ENCODE results near the gene SNX27.

SNX27 gene

DNA sequence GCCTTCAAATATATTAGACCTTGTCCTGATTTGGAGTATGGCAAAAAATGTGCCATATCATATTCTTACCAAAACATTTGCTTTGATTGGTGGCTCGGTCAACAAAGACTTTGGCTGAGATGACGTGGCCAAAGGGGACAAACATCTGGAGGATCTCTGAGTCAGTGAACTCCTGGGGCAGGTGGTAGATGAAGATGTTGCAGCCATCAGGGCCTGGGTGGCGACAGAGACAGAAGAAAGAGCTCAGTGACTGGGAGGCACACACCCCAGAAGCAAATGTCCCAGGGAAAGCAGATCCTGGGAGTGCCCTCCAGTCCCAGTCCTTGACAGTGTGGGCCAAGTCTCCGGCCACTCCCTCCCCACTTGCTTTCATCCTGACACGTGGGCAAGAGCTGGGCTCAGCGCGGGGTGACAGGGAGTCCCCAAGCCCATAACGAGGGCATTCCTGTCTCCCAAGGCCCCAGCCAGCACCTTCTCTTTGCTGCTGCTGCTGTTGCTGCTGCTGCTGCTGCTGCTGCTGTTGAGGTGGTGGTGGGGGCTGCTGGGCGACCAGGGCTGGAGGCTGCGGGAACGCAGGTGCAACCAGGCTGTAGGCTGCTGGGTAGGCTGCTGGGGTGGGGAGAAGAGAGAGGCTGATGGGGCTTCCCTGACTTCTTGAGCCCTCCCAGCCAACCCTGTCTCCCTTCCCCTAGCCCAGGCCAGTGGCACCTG lies 94.1 kb downstream of the SNX27 start:
- DNase-seq (ENCODE audit: low read depth): no peak

DNA sequence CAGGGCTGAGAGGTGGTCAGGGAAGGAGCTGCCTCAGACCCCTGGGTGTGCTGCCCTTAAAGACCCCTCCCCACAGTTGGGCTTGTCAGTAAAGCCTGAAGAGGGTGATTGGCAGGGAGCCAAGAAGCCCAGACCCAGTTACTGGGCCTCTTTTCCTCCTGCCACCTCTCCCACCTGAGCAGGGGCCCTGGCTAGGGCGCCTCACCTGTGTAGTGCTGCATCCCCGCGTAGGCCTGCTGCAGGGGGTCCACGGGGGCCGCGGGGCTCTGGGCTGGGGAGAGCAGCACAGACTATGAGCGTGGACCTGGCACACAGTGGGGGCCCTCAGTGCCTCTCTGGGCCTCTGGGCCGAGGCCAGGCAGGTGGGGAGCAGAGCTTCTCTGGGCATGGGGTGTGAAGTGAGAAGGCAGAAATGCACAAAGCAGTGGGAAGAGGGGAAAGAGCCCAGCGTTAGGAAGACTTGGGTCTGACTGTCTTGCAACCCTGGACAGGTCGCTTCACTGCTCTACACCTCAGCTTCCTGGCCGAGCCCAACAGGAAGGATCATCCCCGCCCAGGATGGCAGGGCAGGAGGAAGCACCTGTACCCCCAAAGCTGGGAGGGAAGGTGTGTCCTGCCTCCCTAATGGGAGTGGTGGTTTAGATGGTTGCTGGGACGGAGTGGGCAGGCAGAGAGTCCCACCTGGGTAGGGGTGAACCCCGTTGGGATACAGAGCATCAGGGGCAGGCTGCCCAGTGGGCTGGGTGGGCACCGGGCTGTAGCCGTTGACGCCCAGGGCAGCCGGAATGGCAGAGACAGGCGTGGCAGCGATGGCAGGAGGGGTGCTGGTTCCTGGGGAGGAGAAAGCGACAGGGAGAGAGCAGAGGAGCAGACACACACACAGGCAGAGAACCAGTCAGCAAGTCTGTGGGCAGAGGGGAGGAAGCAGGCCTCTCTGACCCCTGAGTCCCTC lies 94.9 kb downstream of the SNX27 start:
- no peak for DNase-seq (ENCODE audit: low read depth)

DNA sequence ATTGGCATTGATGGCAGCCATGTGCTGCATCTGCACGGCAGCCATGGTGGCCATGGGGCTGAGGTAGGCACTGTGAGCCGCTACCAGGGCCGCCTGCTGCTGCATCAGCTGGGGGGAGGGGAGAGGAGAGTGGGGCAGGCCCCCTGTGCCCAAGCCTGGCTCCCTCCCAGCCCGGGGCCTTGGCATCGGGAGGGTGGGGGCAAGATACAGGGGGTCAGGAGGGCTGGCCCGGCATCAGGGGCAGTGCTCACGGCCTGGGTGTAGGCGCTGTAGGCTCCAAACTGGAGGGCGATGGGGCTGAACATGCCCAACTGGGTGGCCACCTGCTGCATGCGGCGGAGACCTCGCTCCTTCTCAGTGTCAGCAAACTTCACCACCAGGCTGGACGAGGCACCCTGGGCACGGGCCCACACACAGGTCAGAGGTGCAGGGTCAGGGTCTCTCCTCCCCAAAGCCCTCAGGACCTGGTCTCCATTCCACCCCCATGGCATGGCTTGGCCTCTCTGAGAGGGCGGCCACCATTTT lies 95.8 kb downstream of the SNX27 start:
- no peak for DNase-seq (ENCODE audit: low read depth)

DNA sequence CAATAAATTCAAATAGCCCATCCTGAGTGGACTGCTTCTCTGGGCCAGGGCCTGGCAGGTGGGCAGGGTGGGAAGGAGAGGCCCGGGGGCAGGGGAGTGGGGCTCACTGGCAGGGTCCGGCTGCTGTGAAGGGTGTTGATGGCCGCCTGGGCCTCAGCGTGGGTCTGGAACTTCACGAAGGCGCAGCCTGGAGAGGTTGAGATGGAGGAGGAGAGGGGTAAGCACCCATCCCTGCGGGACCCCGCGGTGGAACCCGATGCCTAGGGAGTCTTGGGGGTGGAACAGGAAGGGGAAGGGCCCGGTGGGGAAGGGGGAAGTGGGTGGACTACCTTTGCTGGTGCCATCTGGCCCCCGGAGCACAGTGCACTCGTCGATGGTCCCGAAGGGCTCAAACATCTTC lies 97.0 kb downstream of the SNX27 start:
- DNase-seq (ENCODE audit: low read depth): no peak

DNA sequence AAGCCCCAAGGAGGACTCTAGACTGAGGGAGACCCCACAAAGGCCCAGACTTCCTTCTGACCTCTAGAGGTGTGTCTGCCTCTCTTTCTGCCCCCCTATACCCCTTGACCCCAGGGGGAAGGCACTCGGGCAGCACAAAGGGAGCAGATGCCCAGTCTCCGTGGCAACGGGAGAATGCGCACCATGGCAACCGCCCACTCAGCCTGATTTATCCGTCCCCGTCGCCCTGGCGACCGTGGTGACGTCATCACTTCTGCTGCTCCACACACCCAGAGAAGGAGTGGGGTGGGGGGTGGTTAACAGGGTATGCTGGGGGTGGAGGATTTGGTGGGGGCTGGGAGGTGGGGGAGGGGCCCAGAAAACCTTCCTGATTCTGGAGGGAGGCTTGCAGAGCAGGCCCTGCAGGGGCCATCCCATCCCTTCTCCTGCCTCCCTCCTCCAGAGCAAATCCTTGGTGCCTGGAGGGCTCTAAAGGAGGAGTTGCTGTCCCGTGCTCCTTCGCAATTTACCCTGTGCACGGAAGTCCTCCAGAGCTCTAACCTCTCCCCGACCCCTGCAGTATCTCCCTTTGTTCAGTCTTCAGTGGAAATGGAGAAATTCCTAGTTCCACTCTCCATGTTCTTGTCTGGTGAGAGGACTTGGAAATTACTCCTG lies 98.5 kb downstream of the SNX27 start:
- no peak for DNase-seq (ENCODE audit: low read depth)

DNA sequence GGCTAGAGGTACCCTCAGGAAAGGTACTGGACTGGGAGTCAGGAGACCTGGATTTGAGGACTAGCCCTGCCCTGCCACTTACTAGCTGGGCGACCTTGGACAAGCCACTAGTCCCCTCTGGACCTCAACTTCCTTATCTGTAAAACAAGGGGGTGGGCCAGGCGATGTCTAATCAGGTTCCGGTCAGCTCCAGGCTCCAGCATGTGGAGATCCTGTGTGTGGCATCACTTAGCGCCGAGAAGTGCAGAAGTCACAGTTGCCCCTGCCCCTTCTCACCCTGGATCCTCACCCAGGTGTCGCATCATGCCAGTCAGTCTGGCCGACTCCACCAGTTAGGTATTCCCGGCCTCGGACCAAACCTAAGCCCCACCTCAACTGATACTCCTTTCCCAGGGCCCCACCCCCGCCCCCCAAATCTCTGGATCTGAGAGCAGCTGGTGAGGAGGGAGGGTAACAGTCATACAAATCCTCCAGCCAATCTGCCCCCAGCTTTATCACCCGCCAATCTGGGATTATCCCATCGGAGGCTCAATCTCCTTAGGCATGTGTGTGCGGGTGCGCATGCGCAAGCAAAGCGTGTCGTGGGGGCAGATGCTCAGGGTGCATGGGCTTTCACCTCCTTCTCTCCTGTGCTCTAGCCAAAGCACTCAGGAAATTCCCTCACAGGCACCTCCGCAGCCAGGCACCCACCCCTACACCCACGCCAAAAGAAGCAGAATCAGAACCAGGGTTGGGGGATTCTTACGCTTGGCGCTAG lies 99.4 kb downstream of the SNX27 start:
- DNase-seq (ENCODE audit: low read depth): no peak

- no peak for DNase-seq (ENCODE audit: low read depth)
Measured at GRCh38 chr1:151711951-151712350, 100.1 kb downstream of the SNX27 start.

DNA sequence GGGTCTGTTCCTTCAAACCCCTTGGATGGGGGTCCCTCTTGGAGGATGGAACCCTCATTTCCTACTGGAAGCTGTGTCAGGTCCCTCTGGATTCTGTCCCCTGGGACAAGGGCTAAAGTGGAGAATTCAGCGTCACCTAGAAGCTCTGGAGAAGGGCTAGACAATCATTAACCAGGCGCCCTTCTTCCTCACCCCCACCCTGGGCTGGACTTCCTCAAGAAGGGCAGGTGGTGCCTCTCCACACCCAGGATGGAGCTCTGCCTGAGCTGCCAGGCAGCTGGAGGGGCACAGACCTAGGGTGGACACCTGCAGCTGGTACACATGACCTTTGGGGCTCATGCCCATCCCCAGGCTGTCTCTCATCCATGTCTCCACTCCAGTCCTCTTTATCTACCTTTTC lies 101.2 kb downstream of the SNX27 start:
- no peak for DNase-seq (ENCODE audit: low read depth)

- no peak for DNase-seq (ENCODE audit: low read depth)
Measured at GRCh38 chr1:151713874-151714273, 102.0 kb downstream of the SNX27 start.

GRCh38 chr1:151714820-151715725 lies 103.2 kb downstream of the SNX27 start:
- no peak for DNase-seq (ENCODE audit: low read depth)

- no peak for DNase-seq (ENCODE audit: low read depth)
Measured at GRCh38 chr1:151715726-151716404, 104.0 kb downstream of the SNX27 start.

DNA sequence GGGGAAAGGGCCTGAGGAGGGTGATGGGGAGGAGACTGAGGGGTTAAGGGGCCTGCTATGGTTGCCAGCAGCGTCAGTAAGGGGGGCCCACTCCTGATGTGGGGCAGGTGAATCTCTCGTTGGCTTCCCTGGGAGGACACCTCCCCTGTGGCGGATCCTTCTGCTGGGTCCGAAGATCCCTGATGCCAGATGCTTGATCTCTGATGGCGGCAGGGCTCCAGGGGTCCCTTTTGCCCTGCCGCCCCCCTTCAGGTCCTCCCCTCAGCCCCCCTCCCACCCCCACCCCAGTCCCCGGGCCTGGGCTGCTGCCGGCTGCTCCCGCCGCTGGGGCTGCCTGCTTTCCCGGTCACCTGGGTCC lies 104.5 kb downstream of the SNX27 start:
- no peak for DNase-seq (ENCODE audit: low read depth)

GRCh38 chr1:151716771-151717631 lies 105.2 kb downstream of the SNX27 start, which contains the start of gene CELF3:
Gene CELF3 (minus strand): TSS chr1:151716803. CDS start chr1:151716020, 783 bp downstream.
- DNase-seq (ENCODE audit: low read depth): no peak

DNA sequence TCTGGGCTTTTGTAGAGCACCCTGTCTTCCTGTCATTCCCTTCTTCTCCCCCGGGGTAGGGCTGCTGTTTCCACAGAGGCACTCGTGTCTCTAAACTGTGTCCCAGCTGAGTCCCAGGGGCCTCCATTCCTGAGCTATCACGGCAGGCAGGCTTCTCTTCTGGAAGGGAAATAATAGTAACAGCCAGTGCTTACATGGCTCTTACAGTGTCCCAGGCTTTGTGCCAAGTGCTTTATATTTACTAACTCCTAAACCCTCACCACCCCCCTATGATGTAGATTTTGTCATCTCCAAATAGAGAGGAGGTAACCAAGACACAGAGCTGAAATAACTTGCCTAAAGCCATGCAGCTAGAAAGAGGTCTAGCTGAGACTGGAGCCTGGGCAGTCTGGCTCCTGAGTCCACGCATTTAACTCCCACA lies 106.2 kb downstream of the SNX27 start:
- DNase-seq (ENCODE audit: low read depth): no peak

DNA sequence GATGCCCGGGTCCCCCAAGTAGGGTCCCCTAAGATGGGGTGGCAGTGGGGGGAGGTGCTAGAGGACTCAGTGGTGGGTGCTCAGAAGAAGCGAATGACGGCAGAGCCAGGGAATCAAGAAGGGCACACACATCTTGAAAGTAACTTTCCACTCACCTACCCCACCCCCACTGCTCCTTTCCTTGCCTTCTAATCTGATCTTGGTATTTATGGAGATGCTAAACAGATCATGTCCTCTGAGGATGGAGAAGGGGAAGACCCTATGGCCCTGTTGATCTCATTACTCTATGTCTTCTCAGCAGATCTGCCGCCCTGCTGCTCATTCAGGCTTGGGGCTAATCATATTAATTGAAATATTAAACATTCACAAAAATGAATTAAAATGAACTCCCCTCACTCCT lies 106.8 kb downstream of the SNX27 start:
- no peak for DNase-seq (ENCODE audit: low read depth)

- DNase-seq (ENCODE audit: low read depth): no peak
Measured at GRCh38 chr1:151720125-151720524, 108.3 kb downstream of the SNX27 start.

DNA sequence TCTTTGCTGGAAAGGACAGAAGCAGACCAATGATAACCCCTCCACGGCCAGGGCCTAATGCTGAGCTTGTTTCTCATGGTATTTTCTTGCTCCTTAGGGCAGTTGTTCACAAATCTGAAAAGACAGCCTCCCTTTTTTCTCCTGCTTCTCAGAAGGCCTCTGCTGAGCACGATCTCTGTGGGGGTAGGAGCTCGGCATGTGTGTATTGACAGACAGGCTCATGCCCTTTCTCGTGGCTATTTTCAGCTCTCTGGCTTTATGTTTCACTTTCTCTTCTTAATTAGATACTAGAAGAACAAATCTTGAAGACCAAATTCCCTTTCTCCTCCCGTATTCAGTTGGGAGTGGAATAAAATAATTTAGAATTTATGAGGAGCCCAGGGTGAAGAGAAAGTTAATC lies 108.7 kb downstream of the SNX27 start:
- DNase-seq (ENCODE audit: low read depth): no peak

GRCh38 chr1:151720974-151721787 lies 109.3 kb downstream of the SNX27 start, which contains the start of gene RIIAD1:
Gene RIIAD1 (plus strand): TSS chr1:151721522. CDS start chr1:151721537, 15 bp downstream.
- no peak for DNase-seq (ENCODE audit: low read depth)
